ENCODE measurements around the gene OR51B4.
"Not testable (repeated sequence)": the region's sequence is repeated elsewhere in the genome, so short reads cannot be mapped to it uniquely, and the experiment has no call there.

Gene OR51B4

GRCh38 chr11:5301846-5302245 is at the start of gene OR51B4:
Gene OR51B4, minus strand, starts transcription at chr11:5301946. Its CDS starts 0 bp downstream, at chr11:5301946.
- DNase-seq (ENCODE audit: low read depth in 2 of 2), result no peak

- DNase-seq (ENCODE audit: low read depth in 2 of 2), result no peak
Measured at GRCh38 chr11:5351208-5351607, 49.5 kb upstream of the OR51B4 start, which contains the start of gene OR51B6. Gene OR51B6, plus strand, starts transcription at chr11:5351508. Its CDS starts 0 bp downstream, at chr11:5351508.

GRCh38 chr11:5349550-5349949 is 47.8 kb upstream of the OR51B4 start:
- no peak for DNase-seq (ENCODE audit: low read depth in 2 of 2)

- DNase-seq (ENCODE audit: low read depth in 2 of 2), result no peak
Measured at GRCh38 chr11:5348551-5349194, 46.9 kb upstream of the OR51B4 start.

- no peak for DNase-seq (ENCODE audit: low read depth in 2 of 2)
Measured at GRCh38 chr11:5345831-5346230, 44.1 kb upstream of the OR51B4 start.

GRCh38 chr11:5343474-5344335 is 42.0 kb upstream of the OR51B4 start, which contains the start of gene OR51B5:
Gene OR51B5, minus strand, starts transcription at chr11:5343524. Its CDS starts 0 bp downstream, at chr11:5343524.
- DNase-seq (ENCODE audit: low read depth in 2 of 2), result no peak

- no peak for DNase-seq (ENCODE audit: low read depth in 2 of 2)
Measured at GRCh38 chr11:5339771-5340322, 38.1 kb upstream of the OR51B4 start.

GRCh38 chr11:5337253-5337652 is 35.5 kb upstream of the OR51B4 start:
- DNase-seq (ENCODE audit: low read depth in 2 of 2), result not testable (repeated sequence)

GRCh38 chr11:5336331-5336730 is 34.6 kb upstream of the OR51B4 start:
- no peak for DNase-seq (ENCODE audit: low read depth in 2 of 2)

GRCh38 chr11:5335170-5335569 is 33.4 kb upstream of the OR51B4 start:
- DNase-seq (ENCODE audit: low read depth in 2 of 2), result no peak

GRCh38 chr11:5324197-5324596 is 22.5 kb upstream of the OR51B4 start, which contains the start of gene OR51B2:
Gene OR51B2, minus strand, starts transcription at chr11:5324297. Its CDS starts 0 bp downstream, at chr11:5324297.
- DNase-seq (ENCODE audit: low read depth in 2 of 2), result no peak

- no peak for DNase-seq (ENCODE audit: low read depth in 2 of 2)
Measured at GRCh38 chr11:5317292-5317691, 15.5 kb upstream of the OR51B4 start.

GRCh38 chr11:5313326-5314023 is 11.7 kb upstream of the OR51B4 start:
- not testable (repeated sequence) for DNase-seq (ENCODE audit: low read depth in 2 of 2)

- DNase-seq (ENCODE audit: low read depth in 2 of 2), result no peak
Measured at GRCh38 chr11:5310423-5310822, 8.7 kb upstream of the OR51B4 start.

GRCh38 chr11:5307256-5308019 is 5.7 kb upstream of the OR51B4 start:
- DNase-seq (ENCODE audit: low read depth in 2 of 2), result no peak

- DNase-seq (ENCODE audit: low read depth in 2 of 2), result no peak
Measured at GRCh38 chr11:5304046-5304445, 2.3 kb upstream of the OR51B4 start.

GRCh38 chr11:5303626-5304025 is 1.9 kb upstream of the OR51B4 start:
- no peak for DNase-seq (ENCODE audit: low read depth in 2 of 2)

GRCh38 chr11:5300251-5300650 is 1.5 kb downstream of the OR51B4 start:
- DNase-seq (ENCODE audit: low read depth in 2 of 2), result no peak

GRCh38 chr11:5298451-5298850 is 3.3 kb downstream of the OR51B4 start:
- no peak for DNase-seq (ENCODE audit: low read depth in 2 of 2)

- no peak for DNase-seq (ENCODE audit: low read depth in 2 of 2)
Measured at GRCh38 chr11:5297721-5298323, 3.9 kb downstream of the OR51B4 start.

Data from stimulated activated CD8-positive, alpha-beta memory T cell treated with anti-CD3 and anti-CD28 coated beads, Interleukin-7, amount 100 ng/mL, for 1 hour (primary cell).